ENCODE results near the gene C13orf46.

The C13orf46 gene

GRCh38 chr13:113912596-113912995 is 61.3 kb downstream of the C13orf46 start:
- Histone ChIP-seq H3K4me3 (ENCODE audit: low read length) (no peak overlapping the region), H3K4me1 (ENCODE audit: control insufficient read depth, insufficient read depth, low read length) (peaks cover 3% of the 10 kb centered on the region), H3K27me3 (ENCODE audit: control insufficient read depth, insufficient read depth, low read length) (peaks cover 4% of the 10 kb centered on the region), H3K9ac (ENCODE audit: low read length) (no peak overlapping the region), H3K36me3 (ENCODE audit: control insufficient read depth, insufficient read depth, low read length) (no peaks in the 10 kb centered on the region), H3K27ac (ENCODE audit: low read depth, low read length) (no peak overlapping the region)

- no peaks in the 10 kb centered on the region for H3K27me3 ChIP-seq (ENCODE audit: control insufficient read depth, insufficient read depth, low read length)
- peaks cover 3% of the 10 kb centered on the region for H3K4me1 ChIP-seq (ENCODE audit: control insufficient read depth, insufficient read depth, low read length)
- H3K36me3 ChIP-seq (ENCODE audit: control insufficient read depth, insufficient read depth, low read length), result no peaks in the 10 kb centered on the region
- H3K27ac ChIP-seq (ENCODE audit: low read depth, low read length), result no peak overlapping the region
- H3K4me3 ChIP-seq (ENCODE audit: low read length), result no peak overlapping the region
- no peak overlapping the region for H3K9ac ChIP-seq (ENCODE audit: low read length)
Observed at GRCh38 chr13:113907635-113908617, 66.0 kb downstream of the C13orf46 start.

DNA sequence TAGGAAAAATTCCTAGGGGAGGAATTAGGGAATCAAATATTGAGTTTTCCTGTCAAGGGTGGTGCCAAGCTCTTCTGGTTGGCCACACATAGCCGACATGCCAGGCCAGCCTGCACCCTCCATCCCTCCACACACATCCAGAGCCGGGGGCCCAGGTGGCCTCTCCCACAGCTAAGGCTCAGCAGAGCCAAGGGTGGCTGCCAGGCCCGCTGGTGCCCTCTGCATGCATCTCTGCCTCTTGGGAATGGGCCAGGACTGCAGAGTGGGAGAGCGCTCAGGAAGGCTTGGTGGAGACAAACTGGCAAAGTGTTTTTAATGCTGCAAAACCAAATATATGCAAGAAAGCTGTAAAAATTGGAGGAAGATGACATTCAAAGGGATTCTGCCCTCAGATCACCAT is 67.3 kb downstream of the C13orf46 start:
- Histone ChIP-seq H3K4me3 (ENCODE audit: low read length) (no peak overlapping the region), H3K9ac (ENCODE audit: low read length) (no peak overlapping the region), H3K27ac (ENCODE audit: low read depth, low read length) (no peak overlapping the region), H3K36me3 (ENCODE audit: control insufficient read depth, insufficient read depth, low read length) (no peaks in the 10 kb centered on the region), H3K4me1 (ENCODE audit: control insufficient read depth, insufficient read depth, low read length) (peaks cover 3% of the 10 kb centered on the region), H3K27me3 (ENCODE audit: control insufficient read depth, insufficient read depth, low read length) (no peaks in the 10 kb centered on the region)

GRCh38 chr13:113905942-113906341 is 67.9 kb downstream of the C13orf46 start:
- no peak overlapping the region for H3K4me3 ChIP-seq (ENCODE audit: low read length)

GRCh38 chr13:113905018-113905417 is 68.9 kb downstream of the C13orf46 start:
- H3K4me1 ChIP-seq (ENCODE audit: control insufficient read depth, insufficient read depth, low read length), result peaks cover 3% of the 10 kb centered on the region

More at GRCh38 chr13:113905942-113906341, 67.9 kb downstream of the C13orf46 start:
- peaks cover 3% of the 10 kb centered on the region for H3K4me1 ChIP-seq (ENCODE audit: control insufficient read depth, insufficient read depth, low read length)
- no peaks in the 10 kb centered on the region for H3K36me3 ChIP-seq (ENCODE audit: control insufficient read depth, insufficient read depth, low read length)
- H3K27me3 ChIP-seq (ENCODE audit: control insufficient read depth, insufficient read depth, low read length), result no peaks in the 10 kb centered on the region
- no peak overlapping the region for H3K9ac ChIP-seq (ENCODE audit: low read length)
- no peak overlapping the region for H3K27ac ChIP-seq (ENCODE audit: low read depth, low read length)

GRCh38 chr13:113904411-113904810 is 69.5 kb downstream of the C13orf46 start:
- Histone ChIP-seq H3K27me3 (ENCODE audit: control insufficient read depth, insufficient read depth, low read length) (no peaks in the 10 kb centered on the region), H3K36me3 (ENCODE audit: control insufficient read depth, insufficient read depth, low read length) (no peaks in the 10 kb centered on the region), H3K9ac (ENCODE audit: low read length) (no peak overlapping the region), H3K27ac (ENCODE audit: low read depth, low read length) (no peak overlapping the region), H3K4me1 (ENCODE audit: control insufficient read depth, insufficient read depth, low read length) (peaks cover 3% of the 10 kb centered on the region), H3K4me3 (ENCODE audit: low read length) (no peak overlapping the region)

More at GRCh38 chr13:113905018-113905417, 68.9 kb downstream of the C13orf46 start:
- Histone ChIP-seq H3K4me3 (ENCODE audit: low read length) (no peak overlapping the region), H3K27me3 (ENCODE audit: control insufficient read depth, insufficient read depth, low read length) (no peaks in the 10 kb centered on the region), H3K9ac (ENCODE audit: low read length) (no peak overlapping the region), H3K36me3 (ENCODE audit: control insufficient read depth, insufficient read depth, low read length) (no peaks in the 10 kb centered on the region), H3K27ac (ENCODE audit: low read depth, low read length) (no peak overlapping the region)

DNA sequence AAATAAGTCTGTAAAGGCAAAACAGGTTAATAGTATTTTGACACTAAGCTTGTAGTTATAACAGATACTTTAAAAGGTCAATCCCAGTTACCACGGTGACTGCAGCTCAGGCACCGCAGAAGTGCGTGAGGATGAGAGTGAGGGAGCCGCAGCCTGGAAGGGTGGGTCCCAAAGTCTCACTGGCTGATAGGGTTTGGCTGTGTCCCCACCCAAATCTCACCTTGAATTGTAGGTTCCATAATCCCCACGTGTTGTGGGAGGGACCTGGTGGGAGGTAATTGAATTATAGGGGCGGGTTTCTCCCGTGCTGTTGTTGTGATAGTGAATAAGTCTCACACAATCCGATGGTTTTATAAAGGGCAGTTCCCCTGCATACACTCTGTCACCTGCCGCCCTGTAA is 70.0 kb downstream of the C13orf46 start:
- H3K36me3 ChIP-seq (ENCODE audit: control insufficient read depth, insufficient read depth, low read length), result no peaks in the 10 kb centered on the region
- H3K4me1 ChIP-seq (ENCODE audit: control insufficient read depth, insufficient read depth, low read length), result peaks cover 3% of the 10 kb centered on the region
- peak overlapping the region; percentile 19 for H3K27ac ChIP-seq (ENCODE audit: low read depth, low read length)
- no peak overlapping the region for H3K4me3 ChIP-seq (ENCODE audit: low read length)
- H3K27me3 ChIP-seq (ENCODE audit: control insufficient read depth, insufficient read depth, low read length), result no peaks in the 10 kb centered on the region
- H3K9ac ChIP-seq (ENCODE audit: low read length), result no peak overlapping the region
